GM12891 (cell line): ENCODE measurements around the gene C1QTNF3.

Experiments
- POLR2A ChIP-seq: IDR thresholded peaks from 2 replicates; pipeline ENCODE4 v1.6.1; 2011; ENCODE audit warnings: low read depth, low read length, control low read depth
- POLR2AphosphoS5 ChIP-seq: IDR thresholded peaks from 2 replicates; pipeline ENCODE4 v1.6.1; 2011; ENCODE audit warnings: low read depth, low read length, control low read depth
- POU2F2 ChIP-seq: IDR thresholded peaks from 2 replicates; pipeline ENCODE4 v1.6.1; 2011; ENCODE audit warnings: low read depth, mild to moderate bottlenecking, control low read depth, low read length, moderate library complexity
- TAF1 ChIP-seq: IDR thresholded peaks from 2 replicates; pipeline ENCODE4 v1.6.1; 2011; ENCODE audit warnings: low read depth, low read length, control low read depth

GRCh38 chr5:34057569-34057968 lies 14.6 kb upstream of the C1QTNF3 start:
- TF ChIP-seq POLR2A = no peak
- TF ChIP-seq POLR2AphosphoS5 = no peak
- TF ChIP-seq TAF1 = no peak
- TF ChIP-seq POU2F2 = no peak
